Endothelial cell of umbilical vein (primary cell): ENCODE data around the gene BRD3. TPM values are rescaled to one million over a fixed set of nuclear protein-coding genes. Genes with fewer than 3 reads are reported as not detected.

Experiments
- BruUV-seq: library from RNA; stranded (reverse); fragments of 400-500 nt; replicated peaks from 2 replicates; lab custom pipeline; 2021; lab: Mats Ljungman, UMichigan
- CTCF ChIA-PET: fragments of 300-600, 350-600 bp; sonication (Branson Sonifier 250); formaldehyde crosslinking; loops from one replicate; lab custom pipeline; 2021; ENCODE audit warnings: antibody characterized with exemption, inconsistent platforms; lab: Charles Lee
- POLR2A ChIA-PET: fragments of 300-600, 350-600 bp; sonication (Branson Sonifier 250); formaldehyde crosslinking; loops from one replicate; lab custom pipeline; 2021; ENCODE audit warnings: antibody characterized with exemption, inconsistent platforms; lab: Charles Lee
- DNase-seq: peaks from one replicate; pipeline ENCODE4 v3.0.0-alpha.2; 2011; ENCODE audit warnings: low read depth, low spot score
- FAIRE-seq: peaks from 2 replicates; lab custom pipeline; 2011; peaks lifted over from hg19 to GRCh38; lab: Jason Lieb, UNC
- H2AFZ ChIP-seq: 2 replicates; pipeline ENCODE4 v1.6.0; 2012; ENCODE audit warnings: low read depth, low read length, control low read depth, inconsistent platforms
- H3K27ac ChIP-seq: 2 replicates; pipeline ENCODE4 v1.5.1; 2011; ENCODE audit warnings: low read depth, mild to moderate bottlenecking, control low read depth, low read length, moderate library complexity; ENCODE audit not compliant: insufficient read depth
- H3K27me3 ChIP-seq, 2 experiments: 2 replicates each; pipeline versions ENCODE4 v1.6.0 to v1.6.1; 2011; ENCODE audit warnings: low read length in 2 of 2, mixed read lengths in 1 of 2; ENCODE audit not compliant: control insufficient read depth in 2 of 2, insufficient read depth in 2 of 2
- H3K36me3 ChIP-seq, 2 experiments: 2 replicates in 1 of 2; 3 replicates in 1 of 2; pipeline ENCODE4 v1.5.1; 2011; ENCODE audit warnings: low read length in 2 of 2, mild to moderate bottlenecking in 1 of 2, moderate library complexity in 1 of 2; ENCODE audit not compliant: control insufficient read depth in 2 of 2, insufficient read depth in 2 of 2; ENCODE audit errors: extremely low read depth in 1 of 2
- H3K4me1 ChIP-seq: 3 replicates; pipeline ENCODE4 v1.5.1; 2011; ENCODE audit warnings: mild to moderate bottlenecking, low read length; ENCODE audit not compliant: control insufficient read depth, insufficient read depth; ENCODE audit errors: extremely low read depth
- H3K4me2 ChIP-seq: 2 replicates; pipeline ENCODE4 v1.6.1; 2011; ENCODE audit warnings: low read length, control low read depth, mixed read lengths; ENCODE audit not compliant: insufficient read depth
- H3K4me3 ChIP-seq, 3 experiments: fragments of 200-600 bp in 1 of 3; sonication (generic), shearing (Covaris generic) in 1 of 3; replicated peaks in 1 of 3; 2 replicates each; pipeline ENCODE4 v1.5.1; 2011 to 2016; ENCODE audit warnings: control low read depth in 3 of 3, low read length in 3 of 3, mild to moderate bottlenecking in 2 of 3, inconsistent platforms in 1 of 3, low read depth in 1 of 3, moderate library complexity in 1 of 3; ENCODE audit not compliant: insufficient read depth in 1 of 3
- H3K79me2 ChIP-seq: 2 replicates; pipeline ENCODE4 v1.6.0; 2012; ENCODE audit warnings: low read length, inconsistent platforms; ENCODE audit not compliant: control insufficient read depth, insufficient read depth
- H3K9ac ChIP-seq: replicated peaks from 2 replicates; pipeline ENCODE3; 2011; ENCODE audit warnings: low read length, control low read depth; ENCODE audit not compliant: insufficient read depth; ENCODE audit errors: extremely low read depth
- H3K9me1 ChIP-seq: replicated peaks from 3 replicates; pipeline ENCODE4 v1.6.0; 2011; ENCODE audit warnings: mild to moderate bottlenecking, low read length; ENCODE audit not compliant: control insufficient read depth, insufficient read depth; ENCODE audit errors: extremely low read depth
- H3K9me3 ChIP-seq: replicated peaks from 2 replicates; pipeline ENCODE4 v1.5.1; 2012; ENCODE audit warnings: low read length, inconsistent platforms; ENCODE audit not compliant: control insufficient read depth, insufficient read depth
- H4K20me1 ChIP-seq: replicated peaks from 2 replicates; pipeline ENCODE3; 2011; ENCODE audit warnings: mild to moderate bottlenecking, low read length; ENCODE audit not compliant: control insufficient read depth, insufficient read depth; ENCODE audit errors: extremely low read depth
- EZH2 ChIP-seq: IDR thresholded peaks from 2 replicates; pipeline ENCODE4 v1.6.1; 2012; ENCODE audit warnings: borderline replicate concordance, low read depth, mild to moderate bottlenecking, moderate library complexity, low read length, inconsistent platforms; ENCODE audit not compliant: severe bottlenecking
- FOS ChIP-seq: IDR thresholded peaks from 2 replicates; pipeline ENCODE4 v1.6.1; 2011; ENCODE audit warnings: mild to moderate bottlenecking, low read length, moderate library complexity, borderline replicate concordance; ENCODE audit not compliant: insufficient read depth
- GATA2 ChIP-seq: IDR thresholded peaks from 2 replicates; pipeline ENCODE4 v1.7.0; 2011; ENCODE audit warnings: low read depth, mild to moderate bottlenecking, moderate library complexity, mixed read lengths, low read length; ENCODE audit not compliant: insufficient read length, insufficient read depth
- JUN ChIP-seq: IDR thresholded peaks from 2 replicates; pipeline ENCODE4 v1.6.1; 2011; ENCODE audit warnings: borderline replicate concordance, low read depth; ENCODE audit not compliant: insufficient read length, insufficient read depth
- MYC ChIP-seq: IDR thresholded peaks from one replicate; pipeline ENCODE4 v1.6.1; 2011; ENCODE audit warnings: mild to moderate bottlenecking, low read depth, low read length
- POLR2A ChIP-seq: IDR thresholded peaks from 2 replicates; pipeline ENCODE4 v1.6.1; 2012; ENCODE audit warnings: low read depth, mild to moderate bottlenecking, control low read depth, low read length
- POLR2AphosphoS5 ChIP-seq: IDR thresholded peaks from 2 replicates; pipeline ENCODE4 v1.6.1; 2012; ENCODE audit warnings: low read depth, mild to moderate bottlenecking, control low read depth, low read length, moderate library complexity; ENCODE audit not compliant: insufficient read depth
- dilution Hi-C: fragments of 300-500 bp; cut with MboI; formaldehyde crosslinking; loops from one replicate; pipeline ENCODE4 v1.15.0; 2019; ENCODE audit warnings: low sequenced_read_pairs; ENCODE audit not compliant: extremely low pct_ligation_motif_present
- intact Hi-C: fragments of 100-400 bp; cut with micrococcal nuclease; formaldehyde crosslinking; loops from one replicate; pipeline ENCODE4 v1.10.0; 2022
- polyA plus RNA-seq, 4 experiments: library from polyadenylated mRNA; depleted of rRNA in 3 of 4; stranded (reverse) in 3 of 4; unstranded in 1 of 4; fragments of >200 nt; gene quantifications; 2 replicates each; pipeline versions ENCODE4 v1.2.1 to v1.2.3, GENCODE V29; 2011 to 2012; ENCODE audit warnings: missing spikeins in 1 of 4
- total RNA-seq: library from RNA; stranded (reverse); gene quantifications from 2 replicates; pipeline ENCODE4 v1.2.3, GENCODE V29; 2021
- TF ChIP-seq, protein P1 (sequence below): IDR thresholded peaks from 2 replicates; pipeline ENCODE4 v1.6.1; 2011; ENCODE audit not compliant: insufficient read depth, insufficient read length
- TF ChIP-seq, protein P2 (sequence below), 2 donors: IDR thresholded peaks; 1 replicate in 1 of 2; 2 replicates in 1 of 2; pipeline ENCODE4 v1.5.1; 2011; ENCODE audit warnings: low read length in 2 of 2, mild to moderate bottlenecking in 2 of 2, moderate library complexity in 2 of 2, control low read depth in 1 of 2, inconsistent platforms in 1 of 2, low read depth in 1 of 2; ENCODE audit not compliant: insufficient read depth in 1 of 2; ENCODE audit errors: extremely low read depth in 1 of 2

Gene BRD3
- total and polyA plus RNA-seq, 2 donors (not counting 3 experiments of a cell fraction or from before 2014, with no cell fraction given): 10.5 to 47.1 TPM

GRCh38 chr9:134043531-134043988 lies 24.3 kb downstream of the BRD3 start:
- intact Hi-C loops: loop anchor here (10.0 kb wide), 1 partner anchor 341 kb away; no protein-coding TSS in a partner anchor
- no peaks in the 10 kb centered on the region for H4K20me1 ChIP-seq
- no peak for FAIRE-seq

More at GRCh38 chr9:134043531-134043988, 24.3 kb downstream of the BRD3 start:
- Histone ChIP-seq H3K79me2 (no peaks in the 10 kb centered on the region), H2AFZ (no peak overlapping the region), H3K9me3 (no peaks in the 10 kb centered on the region), H3K36me3 (peaks cover 4 to 75% of the 10 kb centered on the region in 2 experiments), H3K27me3 (no peaks in the 10 kb centered on the region), H3K4me2 (no peak overlapping the region), H3K9me1 (no peaks in the 10 kb centered on the region), H3K27ac (no peak overlapping the region), H3K9ac (no peak overlapping the region), H3K4me1 (no peaks in the 10 kb centered on the region), H3K4me3 (no peak overlapping the region)
- no TSS peak for BruUV-seq
- POLR2A ChIA-PET: no interaction called here
- CTCF ChIA-PET: interaction anchor here (1.5 kb wide), 1 partner anchor 12 kb away, joined by 4 read pairs; no protein-coding TSS in a partner anchor
- no peak for DNase-seq
- TF ChIP-seq MYC: no peak
- TF ChIP-seq EZH2: no peak
- no peak for TF ChIP-seq FOS
- no peak for TF ChIP-seq JUN
- TF ChIP-seq, protein P1, sequence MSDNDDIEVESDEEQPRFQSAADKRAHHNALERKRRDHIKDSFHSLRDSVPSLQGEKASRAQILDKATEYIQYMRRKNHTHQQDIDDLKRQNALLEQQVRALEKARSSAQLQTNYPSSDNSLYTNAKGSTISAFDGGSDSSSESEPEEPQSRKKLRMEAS: no peak
- TF ChIP-seq POLR2AphosphoS5: no peak
- TF ChIP-seq GATA2: no peak
- TF ChIP-seq, protein P2, sequence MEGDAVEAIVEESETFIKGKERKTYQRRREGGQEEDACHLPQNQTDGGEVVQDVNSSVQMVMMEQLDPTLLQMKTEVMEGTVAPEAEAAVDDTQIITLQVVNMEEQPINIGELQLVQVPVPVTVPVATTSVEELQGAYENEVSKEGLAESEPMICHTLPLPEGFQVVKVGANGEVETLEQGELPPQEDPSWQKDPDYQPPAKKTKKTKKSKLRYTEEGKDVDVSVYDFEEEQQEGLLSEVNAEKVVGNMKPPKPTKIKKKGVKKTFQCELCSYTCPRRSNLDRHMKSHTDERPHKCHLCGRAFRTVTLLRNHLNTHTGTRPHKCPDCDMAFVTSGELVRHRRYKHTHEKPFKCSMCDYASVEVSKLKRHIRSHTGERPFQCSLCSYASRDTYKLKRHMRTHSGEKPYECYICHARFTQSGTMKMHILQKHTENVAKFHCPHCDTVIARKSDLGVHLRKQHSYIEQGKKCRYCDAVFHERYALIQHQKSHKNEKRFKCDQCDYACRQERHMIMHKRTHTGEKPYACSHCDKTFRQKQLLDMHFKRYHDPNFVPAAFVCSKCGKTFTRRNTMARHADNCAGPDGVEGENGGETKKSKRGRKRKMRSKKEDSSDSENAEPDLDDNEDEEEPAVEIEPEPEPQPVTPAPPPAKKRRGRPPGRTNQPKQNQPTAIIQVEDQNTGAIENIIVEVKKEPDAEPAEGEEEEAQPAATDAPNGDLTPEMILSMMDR (IDR thresholded peaks at IDR 0.05; ENCODE audit: extremely low read depth in 1 of 2, insufficient read depth in 1 of 2, low read depth in 1 of 2, low read length in 2 of 2): no peak
- TF ChIP-seq POLR2A: no peak
- dilution Hi-C loops: no loop called here
